Panc1 (cell line): ENCODE measurements around the gene IL16.

Experiments used
- CTCF ChIP-seq: fragments of 450-650 bp; IDR thresholded peaks from 2 replicates; pipeline ENCODE4 v1.5.1; 2017; ENCODE audit warnings: mild to moderate bottlenecking
- POLR2AphosphoS5 ChIP-seq: IDR thresholded peaks from 2 replicates; pipeline ENCODE4 v1.6.1; 2012; ENCODE audit warnings: mild to moderate bottlenecking, low read depth, low read length, moderate library complexity
- REST ChIP-seq, 2 experiments: IDR thresholded peaks; 2 replicates each; pipeline ENCODE4 v1.6.1; 2011 to 2012; ENCODE audit warnings: low read depth in 2 of 2, control low read depth in 1 of 2, low read length in 1 of 2, mild to moderate bottlenecking in 1 of 2, moderate library complexity in 1 of 2; ENCODE audit not compliant: insufficient read depth in 1 of 2
- SIN3A ChIP-seq: IDR thresholded peaks from 2 replicates; pipeline ENCODE4 v1.6.1; 2012; ENCODE audit warnings: low read depth, mild to moderate bottlenecking, low read length, moderate library complexity, borderline replicate concordance; ENCODE audit not compliant: insufficient read depth

- TF ChIP-seq CTCF: no peak
- no peak for TF ChIP-seq REST (IDR thresholded peaks at IDR 0.05; ENCODE audit: insufficient read depth in 1 of 2, low read depth in 2 of 2, low read length in 1 of 2)
- TF ChIP-seq POLR2AphosphoS5: no peak
- TF ChIP-seq SIN3A: no peak
These were observed 45.3 kb upstream of the IL16 start for GRCh38 chr15:81151389-81151788.
